ENCODE results near the gene PCP4L1. TPM values are rescaled to one million over a fixed set of nuclear protein-coding genes. Genes with fewer than 3 reads are reported as not detected.

Gene PCP4L1
- total and polyA plus RNA-seq, 2 donors (not counting 1 experiment from before 2014, with no cell fraction given): not detected

- Histone ChIP-seq H3K27ac (ENCODE audit: insufficient read depth, low read length) (no peak overlapping the region), H2AFZ (ENCODE audit: low read length) (no peak overlapping the region), H3K4me3 (replicated peaks in 1 of 4; ENCODE audit: control extremely low read depth in 1 of 4, insufficient read depth in 1 of 4, low read depth in 3 of 4, low read length in 4 of 4) (no peak overlapping the region), H3K9me3 (ENCODE audit: control insufficient read depth, insufficient read depth, low read depth, low read length) (no peaks in the 10 kb centered on the region), H3K79me2 (ENCODE audit: control insufficient read depth, insufficient read depth, low read length) (no peaks in the 10 kb centered on the region), H3K4me2 (ENCODE audit: extremely low read depth, insufficient read depth, low read length) (no peak overlapping the region), H3K27me3 (ENCODE audit: control insufficient read depth, insufficient read depth, low read length) (no peaks in the 10 kb centered on the region), H3K9ac (ENCODE audit: insufficient read depth, low read length) (no peak overlapping the region), H3K4me1 (ENCODE audit: control insufficient read depth, extremely low read depth, insufficient read depth, low read length) (no peaks in the 10 kb centered on the region), H3K36me3 (ENCODE audit: control insufficient read depth, insufficient read depth, low read length) (no peaks in the 10 kb centered on the region), H4K20me1 (ENCODE audit: control insufficient read depth, extremely low read depth, insufficient read depth, low read length) (no peaks in the 10 kb centered on the region)
- TF ChIP-seq EZH2 (IDR thresholded peaks at IDR 0.05; ENCODE audit: low read length, missing control alignments) (no peak), CTCF (conservative IDR thresholded peaks at IDR 0.05 in 1 of 2, IDR thresholded peaks at IDR 0.05 in 1 of 2; ENCODE audit: low read depth in 1 of 2, low read length in 2 of 2) (no peak)
- DNase-seq (ENCODE audit: low read depth in 2 of 2): no peak
Observed at GRCh38 chr1:161235957-161236775, 22.4 kb upstream of the PCP4L1 start.

GRCh38 chr1:161238039-161238473, 20.5 kb upstream of the PCP4L1 start, which contains the start of gene NR1I3:
Gene NR1I3 (minus strand): TSS chr1:161238203. CDS start chr1:161236565, 1,638 bp downstream.
- no peak within 1 kb of the TSS for H2AFZ ChIP-seq (ENCODE audit: low read length)
- H3K27ac ChIP-seq (ENCODE audit: insufficient read depth, low read length): no peak within 1 kb of the TSS
- H4K20me1 ChIP-seq (ENCODE audit: control insufficient read depth, extremely low read depth, insufficient read depth, low read length): no peaks in the 10 kb centered on the region
- no peak for TF ChIP-seq CTCF (conservative IDR thresholded peaks at IDR 0.05 in 1 of 2, IDR thresholded peaks at IDR 0.05 in 1 of 2; ENCODE audit: low read depth in 1 of 2, low read length in 2 of 2)
- TF ChIP-seq EZH2 (IDR thresholded peaks at IDR 0.05; ENCODE audit: low read length, missing control alignments): no peak
- no peak within 1 kb of the TSS for H3K9ac ChIP-seq (ENCODE audit: insufficient read depth, low read length)
- no peaks in the 10 kb centered on the region for H3K79me2 ChIP-seq (ENCODE audit: control insufficient read depth, insufficient read depth, low read length)
- H3K4me3 ChIP-seq (replicated peaks in 1 of 4; ENCODE audit: control extremely low read depth in 1 of 4, insufficient read depth in 1 of 4, low read depth in 3 of 4, low read length in 4 of 4): no peak within 1 kb of the TSS
- no peak for DNase-seq (ENCODE audit: low read depth in 2 of 2)
- H3K36me3 ChIP-seq (ENCODE audit: control insufficient read depth, insufficient read depth, low read length): no peaks in the 10 kb centered on the region
- H3K27me3 ChIP-seq (ENCODE audit: control insufficient read depth, insufficient read depth, low read length): no peaks in the 10 kb centered on the region
- no peak within 1 kb of the TSS for H3K4me2 ChIP-seq (ENCODE audit: extremely low read depth, insufficient read depth, low read length)
- H3K9me3 ChIP-seq (ENCODE audit: control insufficient read depth, insufficient read depth, low read depth, low read length): no peaks in the 10 kb centered on the region
- H3K4me1 ChIP-seq (ENCODE audit: control insufficient read depth, extremely low read depth, insufficient read depth, low read length): no peaks in the 10 kb centered on the region

GRCh38 chr1:161241682-161242081, 16.9 kb upstream of the PCP4L1 start:
- Histone ChIP-seq H3K4me1 (ENCODE audit: control insufficient read depth, extremely low read depth, insufficient read depth, low read length) (no peaks in the 10 kb centered on the region), H3K4me3 (replicated peaks in 1 of 4; ENCODE audit: control extremely low read depth in 1 of 4, insufficient read depth in 1 of 4, low read depth in 3 of 4, low read length in 4 of 4) (no peak overlapping the region), H3K79me2 (ENCODE audit: control insufficient read depth, insufficient read depth, low read length) (no peaks in the 10 kb centered on the region), H3K9me3 (ENCODE audit: control insufficient read depth, insufficient read depth, low read depth, low read length) (no peaks in the 10 kb centered on the region), H3K27ac (ENCODE audit: insufficient read depth, low read length) (no peak overlapping the region), H2AFZ (ENCODE audit: low read length) (no peak overlapping the region), H3K4me2 (ENCODE audit: extremely low read depth, insufficient read depth, low read length) (no peak overlapping the region), H3K27me3 (ENCODE audit: control insufficient read depth, insufficient read depth, low read length) (no peaks in the 10 kb centered on the region), H3K36me3 (ENCODE audit: control insufficient read depth, insufficient read depth, low read length) (no peaks in the 10 kb centered on the region), H4K20me1 (ENCODE audit: control insufficient read depth, extremely low read depth, insufficient read depth, low read length) (no peaks in the 10 kb centered on the region), H3K9ac (ENCODE audit: insufficient read depth, low read length) (no peak overlapping the region)
- TF ChIP-seq EZH2 (IDR thresholded peaks at IDR 0.05; ENCODE audit: low read length, missing control alignments): no peak
- TF ChIP-seq CTCF (conservative IDR thresholded peaks at IDR 0.05 in 1 of 2, IDR thresholded peaks at IDR 0.05 in 1 of 2; ENCODE audit: low read depth in 1 of 2, low read length in 2 of 2): no peak
- DNase-seq (ENCODE audit: low read depth in 2 of 2): no peak
